ENCODE measurements around the gene ITPRID1.
"Not testable (repeated sequence)": the region's sequence is repeated elsewhere in the genome, so short reads cannot be mapped to it uniquely, and the experiment has no call there.

The ITPRID1 gene

DNA sequence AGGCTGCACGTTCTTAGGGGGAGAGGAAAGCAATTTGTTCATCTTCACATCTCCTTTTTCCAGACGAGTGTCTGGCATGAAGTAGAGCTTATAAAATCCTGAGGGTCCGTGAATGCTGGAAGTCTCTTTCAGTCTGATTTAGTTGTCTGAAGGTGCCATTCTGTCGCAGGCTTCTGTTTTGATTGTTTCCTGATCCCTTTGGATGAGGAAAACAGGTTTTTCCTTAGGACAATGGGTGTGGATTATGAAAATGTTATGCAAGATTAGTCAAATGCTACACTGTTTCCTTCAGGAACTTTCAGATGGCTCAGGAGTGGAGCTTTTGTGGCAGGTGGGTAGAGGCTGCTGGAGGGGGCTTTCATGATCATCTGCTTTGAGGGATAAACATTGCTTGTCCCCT lies at the start of gene ITPRID1:
Gene ITPRID1, plus strand, starts transcription at position 301 of the 400 bp plus-strand sequence. CDS start 38,935 bp downstream, outside the sequence.
- no peak for DNase-seq (ENCODE audit: low read depth)

DNA sequence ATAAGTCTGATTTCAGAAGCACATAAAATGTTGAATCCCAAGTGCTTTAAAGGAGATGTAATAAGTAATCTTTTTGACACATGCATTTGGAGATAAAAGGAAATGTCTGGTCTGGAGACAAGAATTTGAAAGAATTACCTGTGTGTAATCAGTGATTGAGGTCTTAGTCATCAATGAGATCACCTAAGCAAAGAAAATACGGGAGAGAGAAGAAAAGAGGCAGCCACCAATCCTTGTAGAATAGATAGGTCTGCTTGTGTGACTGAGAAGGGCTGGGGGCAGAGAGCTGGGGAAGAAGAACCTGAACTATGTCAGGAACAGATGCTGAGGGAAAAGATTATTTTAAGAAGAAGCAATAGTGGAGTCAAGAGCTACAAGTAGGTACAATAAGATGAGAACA lies 49.3 kb upstream of the ITPRID1 start:
- no peak for DNase-seq (ENCODE audit: low read depth)

DNA sequence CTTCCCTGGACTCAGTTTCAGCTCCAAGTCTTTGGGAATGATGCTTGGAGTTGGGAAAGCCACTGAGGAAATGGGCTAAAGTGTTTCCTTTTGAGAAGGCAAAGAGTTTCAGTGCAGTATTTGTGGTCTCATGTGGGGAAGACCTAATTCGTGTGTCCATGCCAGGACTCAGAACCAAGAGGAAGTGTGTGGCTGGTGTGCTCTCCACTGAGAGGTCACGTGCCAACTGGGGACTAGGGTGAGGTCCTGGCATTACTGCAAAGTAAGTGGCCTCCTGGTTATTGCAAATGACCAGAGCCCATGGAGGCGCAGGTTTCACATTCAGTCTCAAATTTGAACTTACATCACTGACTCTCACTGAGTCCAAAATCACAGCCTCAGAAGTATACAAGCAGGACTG lies 48.6 kb upstream of the ITPRID1 start:
- DNase-seq (ENCODE audit: low read depth): no peak

DNA sequence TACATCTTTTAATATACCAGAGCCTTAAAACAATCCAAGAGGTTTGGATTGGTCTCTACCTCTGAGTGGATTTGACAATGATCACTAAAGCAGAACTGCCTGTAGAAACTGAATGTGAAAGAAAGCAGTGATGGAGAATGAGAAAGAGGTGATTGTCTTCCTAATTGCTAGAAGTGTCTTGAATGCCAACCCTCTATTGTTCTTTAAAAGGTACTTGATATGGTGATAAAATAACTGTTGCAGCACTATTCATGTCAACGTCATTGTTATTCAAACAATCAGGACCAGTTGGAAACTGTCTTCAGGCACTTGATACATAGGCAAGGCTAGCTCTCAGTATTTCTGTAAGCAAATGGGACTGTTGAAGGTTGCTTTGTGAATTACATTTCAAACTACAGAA lies 47.9 kb upstream of the ITPRID1 start:
- DNase-seq (ENCODE audit: low read depth): no peak

DNA sequence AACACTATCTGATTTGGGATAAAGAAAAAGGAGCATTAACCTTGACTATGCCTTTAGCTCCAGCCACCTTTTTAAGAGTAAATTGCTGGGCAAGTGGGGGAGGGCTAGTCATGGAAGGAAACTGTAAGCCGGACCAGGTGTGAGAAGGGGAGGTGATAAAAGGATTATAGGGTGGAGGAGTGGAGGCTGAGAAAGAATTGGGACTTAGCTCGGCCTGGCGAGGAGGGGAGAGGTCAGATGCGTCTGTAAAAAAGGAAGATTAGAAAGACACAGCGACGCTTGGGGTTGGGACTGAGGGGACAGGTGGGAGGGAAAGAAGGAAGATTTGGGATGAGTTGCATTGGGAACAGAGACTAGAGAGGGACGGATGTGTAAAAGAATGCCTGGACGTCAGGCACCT lies 43.0 kb upstream of the ITPRID1 start:
- DNase-seq (ENCODE audit: low read depth): not testable (repeated sequence)

DNA sequence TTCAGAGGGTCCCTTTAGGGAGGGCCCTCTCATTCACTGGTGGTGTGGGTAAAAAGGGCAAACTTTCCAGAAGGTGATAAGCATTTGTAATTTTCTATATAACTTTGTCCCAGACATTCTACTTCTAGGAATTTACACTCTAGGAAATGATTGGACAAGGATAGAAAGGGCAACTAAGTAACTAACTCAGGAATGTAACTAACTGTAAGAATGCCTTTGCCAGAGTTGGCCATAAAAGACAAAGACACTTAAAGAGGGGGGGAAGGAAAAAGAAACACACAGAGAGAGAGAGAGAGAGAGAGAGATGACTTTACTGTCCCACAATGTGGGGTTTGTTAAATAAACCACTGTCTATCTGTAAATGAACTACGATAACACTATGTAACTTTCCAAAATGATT lies 38.5 kb upstream of the ITPRID1 start:
- DNase-seq (ENCODE audit: low read depth): no peak

DNA sequence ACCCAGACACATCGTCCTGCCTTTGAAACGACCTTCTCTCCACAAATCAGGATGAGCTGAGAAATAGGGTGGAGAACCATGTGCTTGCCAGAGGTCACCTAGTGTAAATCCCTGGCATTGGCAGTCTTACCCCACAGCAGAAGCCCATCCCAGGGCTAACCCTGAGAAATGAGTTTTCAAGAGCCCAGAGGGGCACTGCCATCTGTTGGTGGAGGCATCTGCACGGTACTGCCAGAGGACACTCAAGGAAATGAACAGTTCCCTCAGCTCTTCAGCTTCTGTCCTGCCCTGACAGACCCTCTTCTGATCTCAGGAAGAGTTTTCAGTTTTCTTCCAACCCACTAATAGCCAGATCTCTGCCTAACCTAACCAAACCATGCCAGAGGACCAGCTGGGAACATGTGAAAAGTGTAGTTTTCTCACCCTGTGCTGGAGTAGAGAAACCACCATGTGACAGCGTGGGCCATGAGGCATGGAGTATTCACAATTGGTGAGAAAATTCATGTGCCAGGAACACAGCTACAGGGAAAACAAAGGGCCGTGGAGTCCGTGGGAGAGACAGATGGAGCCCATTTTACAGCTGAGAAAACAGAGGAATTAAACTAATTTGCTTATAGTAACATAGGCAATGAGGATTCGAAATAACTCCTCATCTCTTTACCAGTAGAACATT lies 37.7 kb upstream of the ITPRID1 start:
- DNase-seq (ENCODE audit: low read depth): no peak

DNA sequence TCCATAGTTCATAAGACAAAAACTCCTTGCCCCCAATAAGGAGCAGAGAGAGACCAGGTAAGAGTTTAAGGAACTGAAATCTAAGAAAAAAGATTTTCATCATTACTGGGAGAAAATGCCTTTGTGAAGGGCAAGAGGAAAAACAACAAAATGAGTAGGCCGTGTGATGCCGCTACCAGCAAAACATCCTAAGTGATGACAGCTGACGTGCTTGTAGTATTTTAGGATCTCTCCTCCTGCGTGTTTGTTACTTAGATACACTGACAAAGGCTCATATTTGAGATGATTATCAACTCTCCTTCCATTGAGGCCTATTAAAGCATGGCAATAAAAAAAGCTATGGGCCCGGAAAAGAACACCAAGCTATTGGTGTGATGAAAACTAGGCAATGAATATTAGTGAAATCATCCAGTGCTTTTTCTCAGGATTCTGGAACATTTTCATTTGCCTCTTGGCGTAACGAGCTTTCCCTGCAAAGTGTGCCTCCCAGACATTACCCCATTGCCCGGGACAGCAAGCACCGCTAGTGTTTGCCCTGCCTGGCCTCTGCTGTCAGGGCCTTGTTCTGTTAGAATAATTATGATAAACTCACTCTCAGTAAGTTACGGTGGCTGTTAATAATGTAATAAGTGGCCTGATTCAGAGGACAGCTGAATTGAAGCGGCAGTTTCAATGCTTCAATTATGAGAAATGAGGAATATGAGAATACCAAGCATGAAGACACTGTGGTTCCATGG lies 36.8 kb upstream of the ITPRID1 start:
- DNase-seq (ENCODE audit: low read depth): no peak

DNA sequence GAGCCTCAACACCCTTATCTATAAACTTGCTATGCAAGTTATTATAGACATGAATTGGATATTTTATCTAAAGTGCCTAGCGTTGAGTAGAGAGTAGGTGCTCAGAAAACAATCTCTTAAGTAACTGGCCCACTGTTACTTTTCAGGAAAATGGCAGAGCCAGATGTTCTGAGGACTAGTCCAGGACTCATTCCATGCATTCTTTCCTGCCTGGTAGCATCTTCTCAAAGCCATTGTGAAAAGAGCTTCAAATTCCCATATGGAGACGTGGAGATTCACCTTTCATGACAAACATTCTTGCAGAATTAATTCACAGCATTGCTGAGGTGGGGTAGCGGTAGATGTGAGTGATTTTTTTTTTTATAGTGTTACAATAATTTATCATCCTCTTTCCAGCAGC lies 35.9 kb upstream of the ITPRID1 start:
- no peak for DNase-seq (ENCODE audit: low read depth)

DNA sequence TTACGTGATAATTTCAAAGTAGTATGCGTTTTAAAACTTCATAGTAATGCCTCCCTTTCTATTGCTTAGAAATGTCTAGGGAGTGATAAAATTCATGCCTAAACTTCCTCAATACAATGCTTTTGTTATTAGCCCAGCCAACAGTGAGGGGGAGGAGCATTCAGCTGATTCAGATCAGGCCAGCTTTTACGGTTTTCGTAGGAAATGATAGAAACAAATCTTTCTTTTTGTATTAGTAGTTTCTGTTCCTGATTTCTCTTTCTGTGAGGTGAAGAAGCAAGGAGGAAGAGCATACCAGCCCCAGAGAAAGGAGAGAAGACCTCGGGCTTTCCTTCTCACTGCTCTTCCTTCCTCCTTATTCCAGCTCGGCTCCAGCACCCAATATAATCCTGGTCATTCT lies 35.2 kb upstream of the ITPRID1 start:
- DNase-seq (ENCODE audit: low read depth): no peak

DNA sequence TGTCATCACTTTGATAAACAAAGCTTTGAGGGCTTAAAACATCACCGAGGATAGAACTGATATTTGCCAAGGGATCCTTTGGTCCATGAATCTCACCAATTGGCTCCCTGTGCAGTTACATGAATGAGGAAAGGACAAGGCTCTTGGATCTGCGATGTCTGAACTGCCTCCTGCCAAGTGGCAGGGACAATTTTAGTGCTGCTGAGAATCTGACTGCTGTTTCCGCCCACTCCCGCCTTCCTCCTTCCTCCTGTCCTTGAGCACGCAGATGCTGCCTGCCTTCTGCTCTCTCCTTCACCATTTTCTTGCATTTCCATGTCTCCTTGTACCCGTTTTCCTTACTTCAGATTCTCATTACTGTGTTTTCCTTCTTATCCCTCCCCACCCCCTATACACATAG lies 26.8 kb upstream of the ITPRID1 start:
- no peak for DNase-seq (ENCODE audit: low read depth)

DNA sequence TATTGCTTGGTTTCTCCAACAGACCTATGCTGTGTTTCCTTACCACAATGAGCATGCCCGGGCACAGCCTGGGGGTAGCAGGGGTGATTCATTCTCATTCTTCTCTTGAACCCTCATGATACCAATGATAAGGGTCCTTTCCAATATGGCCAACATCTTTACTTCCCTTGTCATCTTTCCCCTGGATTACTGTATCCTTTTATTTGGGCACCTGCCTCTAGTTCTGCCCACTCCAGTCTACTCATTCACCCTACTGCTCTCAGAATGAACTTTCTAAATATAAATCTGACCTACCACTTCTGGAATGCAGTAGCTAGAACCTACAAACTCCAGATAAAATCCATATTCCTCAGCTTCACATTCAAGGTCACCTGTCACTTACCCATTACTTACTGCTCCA lies 26.4 kb upstream of the ITPRID1 start:
- DNase-seq (ENCODE audit: low read depth): no peak

DNA sequence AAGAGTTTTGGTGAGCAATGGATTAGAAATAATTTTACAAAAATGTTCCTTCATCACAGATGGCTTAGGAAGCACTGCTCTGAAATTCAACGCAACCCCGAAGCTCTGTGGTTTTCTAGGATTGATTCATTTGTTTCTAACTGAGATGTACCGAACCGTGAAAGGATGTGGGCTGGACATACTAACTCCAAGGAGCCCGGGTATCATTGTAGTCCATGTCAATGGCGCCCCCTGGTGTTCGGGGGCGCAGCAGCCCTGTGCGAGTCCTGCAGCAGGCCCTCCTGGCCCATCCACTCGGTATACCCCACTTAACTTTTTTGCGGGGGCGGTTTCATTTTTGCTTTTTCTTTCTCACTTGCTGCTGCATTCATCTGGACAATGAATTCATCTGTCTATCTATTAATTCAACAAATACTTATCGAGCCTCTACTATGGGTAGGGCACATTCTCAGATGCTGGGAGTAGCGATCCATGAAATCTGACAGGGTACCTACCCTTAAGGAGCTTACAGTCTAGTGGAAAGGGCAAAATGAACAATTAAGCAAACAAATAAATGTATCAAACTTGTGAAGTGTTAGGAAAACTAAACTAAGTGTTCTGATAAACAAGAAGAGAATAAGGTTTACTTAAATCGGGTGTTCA lies 25.2 kb upstream of the ITPRID1 start:
- DNase-seq (ENCODE audit: low read depth): no peak

DNA sequence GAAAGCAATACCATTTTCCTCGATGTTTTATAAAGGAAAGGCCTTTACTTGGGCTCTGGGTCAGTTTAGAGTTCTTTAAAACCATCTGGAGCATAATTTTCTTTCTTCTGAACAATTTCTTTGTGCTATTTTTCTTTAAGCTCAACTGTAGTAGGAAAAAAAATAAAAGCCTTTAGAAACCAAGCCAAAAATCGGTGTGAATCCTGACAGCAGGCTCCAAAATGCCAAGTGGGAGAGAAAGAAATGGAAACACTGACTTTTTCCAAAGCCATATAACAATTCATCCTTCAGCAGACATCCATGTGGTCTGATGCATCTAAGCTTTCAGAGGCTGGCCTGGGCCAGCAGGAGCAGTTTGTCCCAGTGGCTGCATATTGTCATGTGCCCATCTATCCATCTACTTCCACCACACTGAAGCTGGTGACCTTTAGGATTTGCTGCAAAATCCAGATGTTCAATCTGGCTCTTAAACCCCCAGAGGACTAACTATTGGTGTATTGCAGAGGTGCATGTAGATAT lies 23.0 kb upstream of the ITPRID1 start:
- DNase-seq (ENCODE audit: low read depth): no peak

DNA sequence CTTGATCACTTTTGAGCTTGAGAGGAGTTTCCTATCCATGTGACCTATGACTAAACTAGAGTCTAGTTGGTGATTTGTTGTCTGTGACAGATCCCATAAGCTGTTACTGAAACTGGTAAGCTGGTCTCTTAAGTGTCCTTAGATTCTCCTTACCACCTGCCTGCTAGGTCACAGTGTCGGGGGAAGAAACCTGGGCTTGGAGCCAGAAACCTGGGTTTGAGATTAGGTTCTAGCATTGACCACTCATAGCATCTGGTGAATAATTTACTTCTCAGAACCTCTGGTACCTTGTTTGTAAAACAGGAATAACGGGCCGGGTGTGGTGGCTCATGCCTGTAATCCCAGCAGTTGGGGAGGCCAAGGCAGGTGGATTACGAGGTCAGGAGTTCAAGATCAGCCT lies 21.8 kb upstream of the ITPRID1 start:
- DNase-seq (ENCODE audit: low read depth): no peak

DNA sequence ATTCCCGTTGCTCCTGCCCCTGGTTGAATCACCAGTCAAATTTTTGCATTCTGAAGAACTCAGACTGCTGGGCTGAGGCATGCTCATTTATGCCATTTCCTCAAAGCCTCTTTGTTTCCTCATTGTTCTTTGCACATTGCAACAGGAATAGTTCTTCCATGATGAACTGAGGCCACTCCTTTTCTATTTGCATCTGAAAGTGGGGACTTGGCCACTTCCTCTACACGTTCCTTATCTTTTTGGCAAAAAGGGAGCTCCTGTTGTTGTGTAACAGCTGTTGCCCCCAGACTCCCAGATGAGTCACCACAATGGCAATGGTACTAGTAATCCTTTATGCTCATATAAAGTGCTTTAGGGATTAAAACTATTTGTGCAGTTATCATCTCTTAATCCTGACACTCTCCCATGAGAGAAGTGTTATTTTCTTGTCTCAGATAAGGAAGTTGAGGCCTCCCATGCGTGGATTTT lies 20.1 kb upstream of the ITPRID1 start:
- no peak for DNase-seq (ENCODE audit: low read depth)

DNA sequence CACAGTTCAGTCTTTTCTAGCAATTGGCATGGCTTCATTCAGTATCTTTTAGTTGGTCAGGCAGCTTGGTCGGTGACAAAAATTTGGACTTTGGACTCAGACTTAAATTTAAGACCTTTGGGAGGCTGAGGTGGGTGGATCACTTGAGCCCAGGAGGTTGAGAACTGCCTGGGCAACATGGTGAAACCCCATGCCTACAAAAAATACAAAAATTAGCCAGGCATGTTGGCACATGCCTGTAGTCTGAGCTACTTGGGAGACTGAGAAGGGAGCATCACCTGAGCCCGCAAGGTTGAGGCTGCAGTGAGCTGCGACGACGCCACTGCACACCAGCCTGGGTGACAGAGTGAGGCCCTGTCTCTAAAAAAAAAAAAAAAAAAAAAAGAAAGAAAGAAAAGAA lies 19.5 kb upstream of the ITPRID1 start:
- no peak for DNase-seq (ENCODE audit: low read depth)

DNA sequence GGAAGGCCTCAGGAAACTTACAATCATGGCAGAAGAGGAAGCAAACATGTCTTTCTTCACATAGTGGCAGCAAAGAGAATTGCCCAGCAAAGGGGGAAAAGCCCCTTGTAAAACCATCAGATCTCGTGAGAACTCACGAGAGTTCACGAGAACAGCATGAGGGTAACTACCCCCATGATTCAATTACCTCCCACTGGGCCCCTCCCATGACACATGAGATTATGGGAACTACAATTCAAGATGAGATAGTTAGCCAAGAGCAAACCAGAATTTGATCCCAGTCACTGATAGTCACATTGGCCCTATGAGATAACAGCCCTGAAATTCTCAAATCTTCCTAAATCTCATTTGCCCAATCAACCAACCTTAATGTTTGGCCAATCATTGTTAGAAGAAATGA lies 18.2 kb upstream of the ITPRID1 start:
- DNase-seq (ENCODE audit: low read depth): no peak

DNA sequence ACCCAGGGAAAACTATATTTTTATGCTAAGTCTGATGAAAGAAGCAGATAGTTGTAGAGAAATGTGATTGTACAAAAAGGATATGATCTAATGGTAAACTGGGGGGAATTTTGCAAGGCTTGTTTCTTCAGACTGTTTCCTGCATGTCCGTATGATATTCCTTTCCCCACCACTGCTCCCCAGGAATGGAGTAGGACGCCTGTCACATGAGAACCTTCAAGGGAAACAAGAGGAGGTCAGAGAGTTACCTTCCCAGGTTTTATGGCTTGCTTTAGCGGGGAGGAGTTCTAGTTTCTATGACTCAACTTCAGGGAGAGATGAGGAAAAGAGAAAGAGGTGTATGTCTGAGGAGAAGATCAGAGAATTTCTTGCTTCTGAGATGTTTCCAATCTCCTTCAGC lies 16.4 kb upstream of the ITPRID1 start:
- DNase-seq (ENCODE audit: low read depth): no peak

DNA sequence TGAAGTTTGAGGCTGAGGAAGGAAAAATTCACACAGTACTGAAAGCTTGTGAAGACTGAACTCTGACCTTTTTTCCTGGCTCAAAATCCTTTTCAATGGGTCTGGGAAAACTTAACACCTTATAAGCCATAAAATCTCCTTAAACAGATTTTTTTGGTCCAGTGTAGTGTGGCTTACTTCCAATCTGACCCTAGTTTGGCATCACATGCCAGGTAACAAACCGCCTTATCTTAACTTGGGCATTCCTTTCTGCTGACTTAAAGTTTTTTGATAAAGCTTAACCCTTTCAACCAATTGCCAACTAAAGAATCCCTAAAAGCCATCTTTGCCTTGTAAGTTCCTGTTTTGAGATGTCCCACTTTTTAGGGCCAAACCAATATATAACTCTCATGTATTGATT lies 13.2 kb upstream of the ITPRID1 start:
- DNase-seq (ENCODE audit: low read depth): no peak

DNA sequence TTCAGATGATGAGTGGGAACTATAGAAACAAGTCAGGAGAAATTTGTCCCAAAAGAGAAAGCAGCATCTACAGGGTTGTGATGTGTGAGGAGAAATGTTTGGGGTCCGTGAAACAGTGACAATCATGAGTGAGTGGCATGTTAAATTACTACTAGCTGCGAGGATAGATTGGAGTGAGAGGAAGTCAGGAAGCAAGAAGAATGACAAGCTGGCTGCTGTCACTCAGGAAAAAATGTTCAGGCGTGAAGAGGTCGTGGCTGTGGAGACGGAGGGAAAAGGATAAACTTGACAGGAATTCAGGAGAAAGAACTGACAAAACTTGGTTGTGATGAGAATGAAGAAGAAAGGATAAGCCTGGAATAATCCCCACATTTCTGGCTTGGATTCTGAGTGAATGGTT lies 5.1 kb upstream of the ITPRID1 start:
- no peak for DNase-seq (ENCODE audit: low read depth)

DNA sequence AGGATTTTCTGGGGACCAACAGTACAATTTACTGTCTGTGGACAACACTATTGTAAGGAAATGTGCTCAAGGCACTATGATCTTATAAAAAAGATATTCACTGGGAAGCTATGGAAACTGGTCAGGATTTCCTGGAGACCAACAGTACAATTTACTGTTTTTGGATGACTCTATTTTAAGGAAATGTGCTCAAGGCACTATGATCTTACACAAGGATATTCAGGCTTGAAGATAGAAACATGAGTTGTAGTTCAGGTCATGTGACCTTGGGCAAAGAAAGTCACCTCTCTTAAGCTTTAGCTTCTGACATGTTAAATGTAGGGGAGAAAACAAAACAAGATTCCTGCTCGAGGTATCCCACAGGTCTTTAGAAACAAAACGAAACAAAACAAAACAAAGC lies 1.7 kb upstream of the ITPRID1 start:
- no peak for DNase-seq (ENCODE audit: low read depth)

Data from fibroblast of gingiva (primary cell).